ENCODE results near the gene MALSU1. TPM values are rescaled to one million over a fixed set of nuclear protein-coding genes. Genes with fewer than 3 reads are reported as not detected.

MALSU1 gene
- total RNA-seq, 1 donor from 2014 or later: 56.7 TPM

- no peaks in the 10 kb centered on the region for H3K9me3 ChIP-seq
- H3K36me3 ChIP-seq: peaks cover 0 to 59% of the 10 kb centered on the region in 2 donors
- H3K4me3 ChIP-seq: no peak overlapping the region
- no peak for DNase-seq (ENCODE audit: extremely low spot score in 2 of 2)
- no peak overlapping the region for H3K27ac ChIP-seq
- no peaks in the 10 kb centered on the region for H3K27me3 ChIP-seq
- TF ChIP-seq POLR2A (IDR thresholded peaks at IDR 0.05) (no peak), CTCF (IDR thresholded peaks at IDR 0.05) (no peak), POLR2AphosphoS5 (IDR thresholded peaks at IDR 0.05; ENCODE audit: insufficient read depth in 1 of 2, low read depth in 1 of 2) (no peak)
- intact Hi-C loops (cut with DNase I): no loop called here
- H3K4me1 ChIP-seq: no peaks in the 10 kb centered on the region
These were observed 31.0 kb upstream of the MALSU1 start for GRCh38 chr7:23268167-23268566.

- no peak overlapping the region for H3K27ac ChIP-seq
- no peak for DNase-seq (ENCODE audit: extremely low spot score in 2 of 2)
- peaks cover 0 to 64% of the 10 kb centered on the region in 2 donors for H3K36me3 ChIP-seq
- H3K4me1 ChIP-seq: no peaks in the 10 kb centered on the region
- TF ChIP-seq POLR2A (IDR thresholded peaks at IDR 0.05) (no peak), CTCF (IDR thresholded peaks at IDR 0.05) (no peak), POLR2AphosphoS5 (IDR thresholded peaks at IDR 0.05; ENCODE audit: insufficient read depth in 1 of 2, low read depth in 1 of 2) (no peak)
- no peak overlapping the region for H3K4me3 ChIP-seq
- no peaks in the 10 kb centered on the region for H3K9me3 ChIP-seq
- intact Hi-C loops (cut with DNase I): no loop called here
- H3K27me3 ChIP-seq: no peaks in the 10 kb centered on the region
These were observed 30.4 kb upstream of the MALSU1 start for GRCh38 chr7:23268746-23269145.

GRCh38 chr7:23272275-23272674, 26.9 kb upstream of the MALSU1 start:
- H3K4me1 ChIP-seq: no peaks in the 10 kb centered on the region
- H3K9me3 ChIP-seq: no peaks in the 10 kb centered on the region
- intact Hi-C loops (cut with DNase I): no loop called here
- no peak for DNase-seq (ENCODE audit: extremely low spot score in 2 of 2)
- no peaks in the 10 kb centered on the region for H3K27me3 ChIP-seq
- H3K36me3 ChIP-seq: peaks cover 0 to 67% of the 10 kb centered on the region in 2 donors
- H3K27ac ChIP-seq: no peak overlapping the region
- no peak overlapping the region for H3K4me3 ChIP-seq
- no peak for TF ChIP-seq POLR2AphosphoS5 (IDR thresholded peaks at IDR 0.05; ENCODE audit: insufficient read depth in 1 of 2, low read depth in 1 of 2)
- TF ChIP-seq CTCF (IDR thresholded peaks at IDR 0.05): no peak
- TF ChIP-seq POLR2A (IDR thresholded peaks at IDR 0.05): no peak

GRCh38 chr7:23273141-23273599, 26.0 kb upstream of the MALSU1 start:
- Histone ChIP-seq H3K9me3 (no peaks in the 10 kb centered on the region), H3K27me3 (no peaks in the 10 kb centered on the region), H3K4me3 (no peak overlapping the region), H3K4me1 (no peaks in the 10 kb centered on the region), H3K27ac (no peak overlapping the region), H3K36me3 (peaks cover 0 to 58% of the 10 kb centered on the region in 2 donors)
- intact Hi-C loops (cut with DNase I): no loop called here
- TF ChIP-seq POLR2A (IDR thresholded peaks at IDR 0.05): no peak
- TF ChIP-seq CTCF (IDR thresholded peaks at IDR 0.05): peak; percentile 40 to 49 (median 46)
- TF ChIP-seq POLR2AphosphoS5 (IDR thresholded peaks at IDR 0.05; ENCODE audit: insufficient read depth in 1 of 2, low read depth in 1 of 2): no peak
- DNase-seq (ENCODE audit: extremely low spot score in 2 of 2): no peak

- Histone ChIP-seq H3K27me3 (no peaks in the 10 kb centered on the region), H3K27ac (no peak overlapping the region), H3K4me1 (no peaks in the 10 kb centered on the region), H3K36me3 (peaks cover 0 to 40% of the 10 kb centered on the region in 2 donors), H3K9me3 (no peaks in the 10 kb centered on the region), H3K4me3 (no peak overlapping the region)
- intact Hi-C loops (cut with DNase I): no loop called here
- TF ChIP-seq CTCF (IDR thresholded peaks at IDR 0.05) (no peak), POLR2AphosphoS5 (IDR thresholded peaks at IDR 0.05; ENCODE audit: insufficient read depth in 1 of 2, low read depth in 1 of 2) (no peak), POLR2A (IDR thresholded peaks at IDR 0.05) (no peak)
- no peak for DNase-seq (ENCODE audit: extremely low spot score in 2 of 2)
These were observed 23.2 kb upstream of the MALSU1 start for GRCh38 chr7:23275912-23276311.

All from vagina (tissue), 2 donors.